OCI-LY7 (cell line): ENCODE results near the gene SASH1.
"Not testable (repeated sequence)": the region's sequence is repeated elsewhere in the genome, so short reads cannot be mapped to it uniquely, and the experiment has no call there.

Experiments used
- EZH2phosphoT487 ChIP-seq: fragments of 200-600 bp; sonication (generic); IDR thresholded peaks from 2 replicates; pipeline ENCODE4 v1.6.1; 2018; ENCODE audit warnings: low read depth, borderline replicate concordance, mild to moderate bottlenecking, mixed run types, antibody characterized with exemption, low read length, moderate library complexity, mixed read lengths
- TF ChIP-seq, protein P1 (sequence below): fragments of 200-600 bp; sonication (generic); conservative IDR thresholded peaks from 2 replicates; pipeline ENCODE4 v1.5.1; 2014; ENCODE audit warnings: mild to moderate bottlenecking, antibody characterized with exemption, low read length, moderate library complexity, mixed read lengths

DNA sequence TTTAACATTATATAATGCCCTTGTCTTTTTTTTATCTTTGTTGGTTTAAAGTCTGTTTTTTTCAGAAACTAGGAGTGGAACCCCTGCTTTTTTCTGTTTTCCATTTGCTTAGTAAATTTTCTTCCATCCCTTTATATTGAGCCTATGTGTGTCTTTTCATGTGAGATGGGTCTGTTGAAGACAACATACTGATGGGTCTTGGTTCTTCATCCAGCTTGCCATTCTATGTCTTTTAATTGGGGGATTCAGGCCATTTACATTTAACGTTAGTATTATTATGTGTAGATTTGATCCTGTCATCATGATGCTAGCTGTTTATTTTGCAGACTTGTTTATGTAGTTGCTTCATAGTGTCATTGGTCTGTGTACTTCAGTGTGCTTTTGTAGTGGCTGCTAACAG is 243.0 kb downstream of the SASH1 start:
- not testable (repeated sequence) for TF ChIP-seq EZH2phosphoT487
- TF ChIP-seq, protein P1, sequence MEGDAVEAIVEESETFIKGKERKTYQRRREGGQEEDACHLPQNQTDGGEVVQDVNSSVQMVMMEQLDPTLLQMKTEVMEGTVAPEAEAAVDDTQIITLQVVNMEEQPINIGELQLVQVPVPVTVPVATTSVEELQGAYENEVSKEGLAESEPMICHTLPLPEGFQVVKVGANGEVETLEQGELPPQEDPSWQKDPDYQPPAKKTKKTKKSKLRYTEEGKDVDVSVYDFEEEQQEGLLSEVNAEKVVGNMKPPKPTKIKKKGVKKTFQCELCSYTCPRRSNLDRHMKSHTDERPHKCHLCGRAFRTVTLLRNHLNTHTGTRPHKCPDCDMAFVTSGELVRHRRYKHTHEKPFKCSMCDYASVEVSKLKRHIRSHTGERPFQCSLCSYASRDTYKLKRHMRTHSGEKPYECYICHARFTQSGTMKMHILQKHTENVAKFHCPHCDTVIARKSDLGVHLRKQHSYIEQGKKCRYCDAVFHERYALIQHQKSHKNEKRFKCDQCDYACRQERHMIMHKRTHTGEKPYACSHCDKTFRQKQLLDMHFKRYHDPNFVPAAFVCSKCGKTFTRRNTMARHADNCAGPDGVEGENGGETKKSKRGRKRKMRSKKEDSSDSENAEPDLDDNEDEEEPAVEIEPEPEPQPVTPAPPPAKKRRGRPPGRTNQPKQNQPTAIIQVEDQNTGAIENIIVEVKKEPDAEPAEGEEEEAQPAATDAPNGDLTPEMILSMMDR: not testable (repeated sequence)
